Esophagus squamous epithelium (tissue), 4 donors: ENCODE results near the gene DNAH8.

Source experiments
- CTCF ChIP-seq, 6 experiments: fragments of 450-650 bp in 4 of 6; fragments of 200-600 bp in 2 of 6; sonication (generic) in 2 of 6; IDR thresholded peaks; one replicate each; pipeline ENCODE4 v1.5.1; 2016 to 2019; ENCODE audit warnings: antibody characterized with exemption in 6 of 6, mild to moderate bottlenecking in 4 of 6, moderate library complexity in 4 of 6
- POLR2A ChIP-seq, 4 donors: fragments of 450-650 bp; IDR thresholded peaks; one replicate each; pipeline ENCODE4 v1.6.1; 2017; ENCODE audit warnings: antibody characterized with exemption in 4 of 4, mild to moderate bottlenecking in 4 of 4, moderate library complexity in 3 of 4

DNA sequence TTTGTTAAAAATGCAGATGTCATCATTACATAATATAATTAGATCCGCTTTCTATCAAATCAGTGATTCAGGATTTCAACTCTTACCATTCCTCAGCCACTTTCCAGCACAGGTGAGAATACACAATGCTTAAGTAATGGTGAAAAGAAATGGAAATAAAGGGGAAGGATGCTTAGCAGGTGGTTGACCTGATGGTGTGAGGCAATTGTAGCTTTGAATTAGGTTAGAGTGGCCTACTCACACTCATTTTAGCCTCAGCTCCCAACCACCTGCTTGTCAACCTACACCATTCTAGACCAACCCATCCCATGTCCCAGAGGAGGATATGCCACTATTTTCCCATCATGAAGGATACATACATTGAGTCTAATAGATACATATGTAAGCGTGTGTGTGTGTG is 138.1 kb downstream of the DNAH8 start:
- no peak for TF ChIP-seq CTCF (IDR thresholded peaks at IDR 0.05)
- TF ChIP-seq POLR2A (IDR thresholded peaks at IDR 0.05), result no peak
